ENCODE data around the gene TOR3A.

- TF ChIP-seq, protein P1, sequence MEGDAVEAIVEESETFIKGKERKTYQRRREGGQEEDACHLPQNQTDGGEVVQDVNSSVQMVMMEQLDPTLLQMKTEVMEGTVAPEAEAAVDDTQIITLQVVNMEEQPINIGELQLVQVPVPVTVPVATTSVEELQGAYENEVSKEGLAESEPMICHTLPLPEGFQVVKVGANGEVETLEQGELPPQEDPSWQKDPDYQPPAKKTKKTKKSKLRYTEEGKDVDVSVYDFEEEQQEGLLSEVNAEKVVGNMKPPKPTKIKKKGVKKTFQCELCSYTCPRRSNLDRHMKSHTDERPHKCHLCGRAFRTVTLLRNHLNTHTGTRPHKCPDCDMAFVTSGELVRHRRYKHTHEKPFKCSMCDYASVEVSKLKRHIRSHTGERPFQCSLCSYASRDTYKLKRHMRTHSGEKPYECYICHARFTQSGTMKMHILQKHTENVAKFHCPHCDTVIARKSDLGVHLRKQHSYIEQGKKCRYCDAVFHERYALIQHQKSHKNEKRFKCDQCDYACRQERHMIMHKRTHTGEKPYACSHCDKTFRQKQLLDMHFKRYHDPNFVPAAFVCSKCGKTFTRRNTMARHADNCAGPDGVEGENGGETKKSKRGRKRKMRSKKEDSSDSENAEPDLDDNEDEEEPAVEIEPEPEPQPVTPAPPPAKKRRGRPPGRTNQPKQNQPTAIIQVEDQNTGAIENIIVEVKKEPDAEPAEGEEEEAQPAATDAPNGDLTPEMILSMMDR (IDR thresholded peaks at IDR 0.05) = no peak
- no peak for TF ChIP-seq EZH2 (IDR thresholded peaks at IDR 0.05; ENCODE audit: borderline replicate concordance, insufficient read depth, low read depth, low read length, poor library complexity, severe bottlenecking)
Observed at GRCh38 chr1:179083533-179083932, 1.7 kb downstream of the TOR3A start.

Measured in B cell (primary cell).